Motor neuron (in vitro differentiated cells): ENCODE data around the gene PHF10. TPM values are rescaled to one million over a fixed set of nuclear protein-coding genes. Genes with fewer than 3 reads are reported as not detected.

Source experiments
- ATAC-seq, 8 experiments: fragments of 200-7000 bp; cut with Tn5 transposase; replicated peaks in 6 of 8; 2 replicates each; pipeline ENCODE4 v1.8.0; 2021; ENCODE audit warnings: mild to moderate bottlenecking in 8 of 8, moderate library complexity in 8 of 8
- H3K27ac ChIP-seq, 2 donors: fragments of 250-450 bp; sonication (Bioruptor Pico); 2 replicates each; pipeline ENCODE4 v1.9.0; 2021; ENCODE audit warnings: antibody characterized with exemption in 2 of 2, mild to moderate bottlenecking in 2 of 2, moderate library complexity in 1 of 2
- H3K4me1 ChIP-seq, 2 donors: fragments of 250-450 bp; sonication (Bioruptor Pico); replicated peaks in 1 of 2; 2 replicates each; pipeline ENCODE4 v1.6.1; 2021; ENCODE audit warnings: antibody characterized with exemption in 2 of 2, mild to moderate bottlenecking in 2 of 2, moderate library complexity in 1 of 2
- H3K4me3 ChIP-seq, 5 donors: fragments of 250-450 bp; sonication (Bioruptor Pico); 2 replicates each; pipeline ENCODE4 v1.9.0; 2021; ENCODE audit warnings: antibody characterized with exemption in 5 of 5, mild to moderate bottlenecking in 5 of 5, moderate library complexity in 4 of 5
- WGBS, 10 experiments: fragments of 450-650 bp; shearing (Covaris generic); methylation state at CpG; one replicate each; pipeline ENCODE4 v1.0.0; 2022; 5-methylcytosine and 5-hydroxymethylcytosine counted together
- in situ Hi-C, 9 experiments: fragments of 400-800 bp; cut with MboI; loops; one replicate each; pipeline ENCODE4 v1.15.0; 2021; ENCODE audit warnings: low sequenced_read_pairs in 9 of 9, low pct_unique_long_range_greater_than_20kb in 2 of 9; ENCODE audit not compliant: unreplicated experiment in 9 of 9
- total RNA-seq, 8 experiments: library from RNA; unstranded; fragments of 300-600 nt; gene quantifications; 2 replicates each; pipeline versions ENCODE4 v1.2.3 to v1.2.4, GENCODE V29; 2022

Gene PHF10
- total RNA-seq, 8 experiments from 2014 or later, result 11.8 to 53.2 (median 26.9) TPM

DNA sequence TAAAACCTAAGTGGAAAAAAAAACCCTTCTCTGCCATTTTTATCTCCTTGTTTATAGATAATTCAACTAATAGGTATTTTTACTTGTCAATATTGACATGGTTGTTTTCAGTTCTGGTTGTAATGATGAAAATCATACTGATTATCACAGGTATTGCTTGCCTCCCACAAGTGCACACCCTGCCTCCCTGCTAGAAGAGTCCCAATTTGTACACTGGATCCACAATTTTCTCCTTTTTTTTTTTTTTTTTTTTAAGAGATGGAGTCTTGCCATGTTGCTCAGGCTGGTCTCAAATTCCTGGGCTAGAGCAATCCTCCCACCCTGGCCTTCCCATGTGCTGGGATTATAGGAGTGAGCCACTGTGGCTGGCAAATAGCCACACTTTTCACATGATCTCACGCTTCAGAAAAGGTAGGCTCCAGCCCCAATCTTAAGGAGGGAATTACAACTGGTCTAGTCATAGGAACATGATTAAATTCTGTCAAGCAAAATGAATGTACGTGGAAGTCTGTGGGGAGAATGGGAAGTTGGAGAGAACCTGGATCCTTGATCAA is 14.8 kb upstream of the PHF10 start:
- H3K4me1 ChIP-seq, result no peaks in the 10 kb centered on the region
- in situ Hi-C loops, result no loop called here
- H3K4me3 ChIP-seq, result no peak overlapping the region
- no peak overlapping the region for H3K27ac ChIP-seq
- WGBS, 10 experiments, result 57 to 100% (median 90%) methylated on average over 1 to 2 of the region's 2 CpGs; no CpG with 5 or more reads in 3 of the 10 experiments
- ATAC-seq, result no peak

- in situ Hi-C loops, result no loop called here
- ATAC-seq, result peak in 4 of 8 experiments; percentile 33 to 96 (median 80)
- 10 to 95% (median 58%) methylated on average over 1 to 5 of the region's 9 CpGs for WGBS, 10 experiments
These were observed 14.1 kb upstream of the PHF10 start for GRCh38 chr6:169738204-169738975.

GRCh38 chr6:169729961-169730360 is 5.7 kb upstream of the PHF10 start:
- Histone ChIP-seq H3K27ac (no peak overlapping the region), H3K4me1 (peaks cover 6 to 13% of the 10 kb centered on the region in 2 donors), H3K4me3 (no peak overlapping the region)
- in situ Hi-C loops, result no loop called here
- peak in 2 of 8 experiments; percentile 74 to 89 for ATAC-seq

More at GRCh38 chr6:169738204-169738975, 14.1 kb upstream of the PHF10 start:
- H3K4me1 ChIP-seq, result no peaks in the 10 kb centered on the region
- no peak overlapping the region for H3K27ac ChIP-seq
- no peak overlapping the region for H3K4me3 ChIP-seq

DNA sequence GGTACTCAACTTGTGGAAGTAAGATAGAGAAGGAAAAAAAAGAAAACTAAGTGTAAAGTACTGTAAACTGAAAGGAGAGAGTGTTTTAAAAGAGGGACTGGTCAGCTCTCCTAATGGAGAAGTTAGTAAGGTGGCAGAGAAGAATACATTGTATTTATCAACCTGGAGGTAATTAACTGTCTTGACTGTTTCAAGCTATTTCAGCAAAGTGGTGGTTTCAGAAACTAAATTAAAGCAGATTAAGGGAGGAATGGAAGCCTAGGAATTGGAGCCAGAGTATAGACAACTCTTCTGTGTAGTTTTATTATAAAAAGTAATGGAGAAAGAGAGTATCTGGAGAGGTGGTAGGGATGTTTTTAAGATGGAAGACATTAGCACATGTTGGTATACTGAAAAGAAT is 2.7 kb upstream of the PHF10 start:
- in situ Hi-C loops, result no loop called here
- peaks cover 9 to 17% of the 10 kb centered on the region in 2 donors for H3K4me1 ChIP-seq
- ATAC-seq, result no peak
- no peak overlapping the region for H3K4me3 ChIP-seq
- no peak overlapping the region for H3K27ac ChIP-seq

- H3K4me3 ChIP-seq, result peak overlapping the region in 3 of 5 donors; percentile 48 to 77 (median 54)
- peaks cover 18 to 27% of the 10 kb centered on the region in 2 donors for H3K4me1 ChIP-seq
- in situ Hi-C loops, result no loop called here
- ATAC-seq, result no peak
- H3K27ac ChIP-seq, result no peak overlapping the region
- WGBS, 10 experiments, result 80 to 100% (median 100%) methylated on average over 1 of the region's 1 CpG; no CpG with 5 or more reads in 4 of the 10 experiments
These were observed 1.7 kb upstream of the PHF10 start for GRCh38 chr6:169726049-169726400.

DNA sequence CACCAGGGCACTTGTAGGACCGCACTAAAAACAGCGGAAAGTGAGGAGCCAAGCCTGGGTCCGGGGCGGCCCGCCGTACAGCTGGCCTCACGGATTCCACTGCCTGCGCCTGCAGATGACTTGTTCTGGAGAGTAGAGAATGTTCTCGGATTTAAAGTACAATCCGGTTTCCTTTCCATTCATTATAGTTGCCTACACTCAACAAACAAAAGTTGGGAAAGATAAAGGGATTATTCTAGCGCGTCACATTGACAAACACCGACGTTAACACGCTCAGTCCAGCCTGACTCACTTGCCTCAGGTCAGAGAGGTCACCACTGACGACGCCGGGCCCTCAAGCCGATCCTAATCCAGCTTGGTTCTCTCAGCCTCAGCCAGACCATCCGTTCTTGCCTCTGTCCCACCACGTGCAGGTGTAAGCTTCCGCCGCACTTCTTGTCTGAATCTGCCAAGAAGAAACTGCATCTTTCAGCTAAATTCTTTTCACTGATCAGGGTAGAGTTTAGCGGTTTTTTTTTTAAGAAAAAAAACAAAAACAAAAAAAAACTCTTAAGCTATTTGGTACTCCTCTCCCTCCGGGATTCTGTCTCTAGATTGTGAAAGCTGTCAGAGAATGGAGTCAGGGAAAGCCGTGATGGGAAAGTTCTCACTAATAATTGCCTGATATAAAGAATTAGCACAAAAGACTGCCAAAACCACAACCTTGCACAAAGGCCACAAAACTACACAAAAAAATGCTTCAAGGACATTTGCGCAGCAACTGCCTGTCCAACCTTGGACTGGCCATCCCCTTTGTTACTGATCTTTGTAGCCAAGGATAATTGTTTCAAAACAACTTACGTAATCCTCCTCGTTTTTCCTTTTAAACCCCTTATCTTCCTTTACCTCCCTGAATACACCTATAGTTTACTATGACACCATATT is 1.1 kb upstream of the PHF10 start:
- Histone ChIP-seq H3K4me1 (peaks cover 18 to 29% of the 10 kb centered on the region in 2 donors), H3K4me3 (peak overlapping the region; percentile 48 to 99 (median 77)), H3K27ac (peak overlapping the region; percentile 94 to 95)
- WGBS, 10 experiments, result 2 to 97% (median 17%) methylated on average over 5 to 22 of the region's 29 CpGs
- peak; percentile 2 to 36 (median 23) for ATAC-seq
- in situ Hi-C loops, result no loop called here

- no CpG with 5 or more reads among the region's 89 CpGs for WGBS, 10 experiments
- in situ Hi-C loops, result no loop called here
- peak overlapping the region; percentile 48 to 99 (median 77) for H3K4me3 ChIP-seq
- H3K27ac ChIP-seq, result peak overlapping the region; percentile 94 to 95
- peak; percentile 37 to 60 (median 56) for ATAC-seq
- peaks cover 18 to 29% of the 10 kb centered on the region in 2 donors for H3K4me1 ChIP-seq
These were observed 258 bp downstream of the PHF10 start for GRCh38 chr6:169723991-169724493.

- WGBS, 10 experiments, result 0 to 2% (median 0%) methylated on average over 1 to 16 of the region's 70 CpGs; no CpG with 5 or more reads in 1 of the 10 experiments
- H3K4me3 ChIP-seq, result peak overlapping the region; percentile 48 to 99 (median 77)
- H3K27ac ChIP-seq, result peak overlapping the region; percentile 94 to 95
- H3K4me1 ChIP-seq, result peaks cover 18 to 29% of the 10 kb centered on the region in 2 donors
- ATAC-seq, result peak; percentile 5 to 40 (median 16)
- in situ Hi-C loops, result no loop called here
These were observed 945 bp downstream of the PHF10 start for GRCh38 chr6:169723200-169723909.

GRCh38 chr6:169722362-169723199 is 1.7 kb downstream of the PHF10 start:
- Histone ChIP-seq H3K27ac (no peak overlapping the region), H3K4me1 (peaks cover 18 to 29% of the 10 kb centered on the region in 2 donors), H3K4me3 (peak overlapping the region; percentile 48 to 99 (median 77))
- WGBS, 10 experiments, result 0 to 15% (median 4%) methylated on average over 4 to 19 of the region's 22 CpGs; no CpG with 5 or more reads in 1 of the 10 experiments
- in situ Hi-C loops, result no loop called here
- peak in 6 of 8 experiments; percentile 6 to 26 (median 20) for ATAC-seq

GRCh38 chr6:169720207-169720855 is 4.0 kb downstream of the PHF10 start:
- Histone ChIP-seq H3K4me1 (peaks cover 14 to 16% of the 10 kb centered on the region in 2 donors), H3K4me3 (no peak overlapping the region), H3K27ac (no peak overlapping the region)
- in situ Hi-C loops, result no loop called here
- 86 to 100% (median 95%) methylated on average over 1 to 3 of the region's 3 CpGs; no CpG with 5 or more reads in 1 of the 10 experiments for WGBS, 10 experiments
- no peak for ATAC-seq

- in situ Hi-C loops, result no loop called here
- Histone ChIP-seq H3K4me3 (no peak overlapping the region), H3K4me1 (peaks cover 12 to 16% of the 10 kb centered on the region in 2 donors), H3K27ac (no peak overlapping the region)
- ATAC-seq, result no peak
- WGBS, 10 experiments, result 92 to 100% (median 100%) methylated on average over 1 to 4 of the region's 4 CpGs
These were observed 5.2 kb downstream of the PHF10 start for GRCh38 chr6:169719117-169719516.
